HFF-Myc (cell line): ENCODE results near the gene TMEM89.

Experiments
- DNase-seq: peaks from one replicate; pipeline ENCODE4 v3.0.0-alpha.2; 2011; ENCODE audit warnings: low read depth; ENCODE audit errors: extremely low read depth
- H3K4me3 ChIP-seq: replicated peaks from 2 replicates; pipeline ENCODE4 v1.5.1; 2011; ENCODE audit warnings: low read depth, mild to moderate bottlenecking, control low read depth, low read length
- TF ChIP-seq, protein P1 (sequence below): IDR thresholded peaks from 2 replicates; pipeline ENCODE4 v1.5.1; 2012; ENCODE audit warnings: mild to moderate bottlenecking, low read depth, low read length, control low read depth; ENCODE audit errors: missing control alignments

The TMEM89 gene

DNA sequence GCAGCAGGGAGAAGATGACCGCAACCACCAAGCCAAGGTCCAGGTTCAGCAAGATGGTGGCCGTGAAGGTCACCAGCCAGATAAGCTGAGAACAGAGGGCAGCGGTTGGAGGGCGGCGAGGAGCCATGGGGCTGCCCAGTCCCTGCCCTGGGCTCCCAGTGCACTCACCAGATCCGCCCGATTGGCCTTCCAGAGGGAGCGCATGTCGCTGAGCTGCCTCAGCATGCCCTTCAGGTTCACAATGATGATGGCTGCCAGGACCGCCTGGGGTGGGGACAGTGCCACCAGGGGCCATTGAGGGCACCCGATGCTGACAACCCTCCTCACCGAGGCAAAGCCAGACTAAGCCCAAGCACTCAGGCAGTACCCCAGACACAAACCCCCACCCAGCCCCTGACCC lies 8.3 kb upstream of the TMEM89 start:
- H3K4me3 ChIP-seq = no peak overlapping the region
- DNase-seq = no peak
- TF ChIP-seq, protein P1, sequence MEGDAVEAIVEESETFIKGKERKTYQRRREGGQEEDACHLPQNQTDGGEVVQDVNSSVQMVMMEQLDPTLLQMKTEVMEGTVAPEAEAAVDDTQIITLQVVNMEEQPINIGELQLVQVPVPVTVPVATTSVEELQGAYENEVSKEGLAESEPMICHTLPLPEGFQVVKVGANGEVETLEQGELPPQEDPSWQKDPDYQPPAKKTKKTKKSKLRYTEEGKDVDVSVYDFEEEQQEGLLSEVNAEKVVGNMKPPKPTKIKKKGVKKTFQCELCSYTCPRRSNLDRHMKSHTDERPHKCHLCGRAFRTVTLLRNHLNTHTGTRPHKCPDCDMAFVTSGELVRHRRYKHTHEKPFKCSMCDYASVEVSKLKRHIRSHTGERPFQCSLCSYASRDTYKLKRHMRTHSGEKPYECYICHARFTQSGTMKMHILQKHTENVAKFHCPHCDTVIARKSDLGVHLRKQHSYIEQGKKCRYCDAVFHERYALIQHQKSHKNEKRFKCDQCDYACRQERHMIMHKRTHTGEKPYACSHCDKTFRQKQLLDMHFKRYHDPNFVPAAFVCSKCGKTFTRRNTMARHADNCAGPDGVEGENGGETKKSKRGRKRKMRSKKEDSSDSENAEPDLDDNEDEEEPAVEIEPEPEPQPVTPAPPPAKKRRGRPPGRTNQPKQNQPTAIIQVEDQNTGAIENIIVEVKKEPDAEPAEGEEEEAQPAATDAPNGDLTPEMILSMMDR = no peak

DNA sequence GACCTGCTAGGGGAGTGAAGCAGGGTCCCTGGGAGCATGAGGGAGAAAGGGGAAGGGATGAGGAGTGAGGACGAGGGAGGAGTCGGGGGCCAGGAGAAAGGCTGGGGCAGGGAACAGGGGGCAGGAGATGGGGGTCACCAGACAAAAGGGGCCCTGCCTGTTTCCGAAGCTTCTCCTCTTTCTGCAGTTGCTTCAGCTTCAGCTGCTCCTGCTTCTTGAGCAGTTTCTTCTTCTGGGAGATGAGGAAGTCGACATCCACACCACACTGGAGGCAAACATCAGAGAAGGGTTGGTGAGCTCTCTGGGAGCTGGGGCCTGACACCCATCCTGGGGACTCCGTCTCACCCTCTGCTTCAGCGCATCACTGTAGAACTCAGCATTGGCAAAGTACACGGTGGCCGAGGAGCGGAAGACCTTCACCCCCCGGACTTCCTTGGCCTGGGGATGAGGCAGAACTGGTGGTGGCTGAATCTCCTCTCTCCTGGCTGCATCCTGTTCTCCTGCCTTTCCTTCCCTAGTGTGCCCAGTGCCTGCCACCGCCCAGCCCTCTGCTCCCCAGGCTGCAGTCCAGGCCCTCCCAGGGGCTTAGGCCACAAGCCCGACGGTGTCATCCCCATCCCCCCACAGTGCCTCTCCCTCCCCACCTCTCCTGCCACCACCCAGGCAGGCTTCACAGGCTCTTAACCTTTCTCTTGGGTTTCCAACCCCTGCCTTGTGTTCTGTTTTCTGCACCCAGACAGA lies 6.9 kb upstream of the TMEM89 start:
- no peak for DNase-seq
- H3K4me3 ChIP-seq = no peak overlapping the region
- TF ChIP-seq, protein P1 = no peak

GRCh38 chr3:48625600-48625999 lies 4.0 kb upstream of the TMEM89 start:
- DNase-seq = no peak
- H3K4me3 ChIP-seq = no peak overlapping the region
- TF ChIP-seq, protein P1 = no peak

DNA sequence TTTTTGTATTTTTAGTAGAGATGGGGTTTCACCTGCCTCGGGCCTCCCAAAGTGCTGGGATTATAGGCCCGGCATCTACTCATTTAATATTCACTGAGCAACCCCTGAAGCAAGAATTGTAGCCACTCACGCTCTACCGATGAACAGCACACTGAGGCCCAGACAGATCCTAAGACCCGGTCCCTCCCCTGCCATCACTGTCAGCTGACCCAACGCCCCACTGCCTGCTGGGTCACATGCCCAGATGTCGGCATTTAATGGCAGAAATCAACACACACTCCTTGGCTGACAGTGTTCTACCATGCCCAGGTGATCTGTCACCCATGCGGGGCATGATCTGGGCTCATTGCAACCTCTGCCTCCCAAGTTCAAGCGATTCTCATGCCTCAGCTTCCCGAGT lies 3.2 kb upstream of the TMEM89 start:
- no peak overlapping the region for H3K4me3 ChIP-seq
- DNase-seq = no peak
- TF ChIP-seq, protein P1 = no peak

DNA sequence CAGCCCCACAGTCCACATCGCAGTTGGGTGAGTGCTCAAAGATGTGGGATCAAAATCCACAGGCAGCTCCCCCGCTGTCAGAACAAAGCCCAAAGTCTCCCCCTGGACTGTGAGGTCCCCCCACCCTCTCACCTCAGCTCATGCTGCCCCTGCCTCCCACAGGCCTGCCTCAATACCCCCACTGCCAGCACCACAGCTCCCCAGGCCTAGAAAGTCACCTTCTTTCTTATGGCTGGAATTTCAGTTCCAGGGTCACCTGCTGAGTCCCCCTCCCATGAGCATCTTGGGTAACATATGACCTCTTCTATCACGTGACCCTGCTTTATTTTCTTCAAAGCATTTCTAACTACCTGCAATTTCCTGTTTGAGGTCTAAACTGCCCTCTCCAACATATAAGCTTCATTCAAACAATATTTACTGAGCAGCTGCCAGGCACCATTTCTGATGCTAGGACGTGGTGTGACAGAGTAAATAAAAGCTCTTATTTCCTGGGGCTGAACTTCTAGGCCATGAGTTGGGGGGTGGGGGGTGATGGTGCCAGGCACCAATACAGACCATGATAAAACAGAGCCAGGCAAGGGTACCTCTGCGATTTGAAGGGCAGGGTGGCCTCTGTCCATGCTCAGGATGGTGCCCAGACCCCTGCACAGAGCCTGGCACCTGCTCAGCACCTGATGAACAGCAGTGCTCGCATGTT lies 2.4 kb upstream of the TMEM89 start:
- no peak for DNase-seq
- no peak overlapping the region for H3K4me3 ChIP-seq
- TF ChIP-seq, protein P1 = no peak

GRCh38 chr3:48619541-48620524 lies 1.7 kb downstream of the TMEM89 start:
- TF ChIP-seq, protein P1 = no peak
- H3K4me3 ChIP-seq = no peak overlapping the region
- no peak for DNase-seq
